ENCODE measurements around the gene NFKBIB. TPM values are rescaled to one million over a fixed set of nuclear protein-coding genes. Genes with fewer than 3 reads are reported as not detected.

The NFKBIB gene
- total RNA-seq, 1 experiment from 2014 or later = 39.8 TPM

GRCh38 chr19:38852231-38853044 is 47.3 kb upstream of the NFKBIB start (continued):
- TF ChIP-seq ZNF219 (CRISPR knock-in tag; IDR thresholded peaks at IDR 0.05; ENCODE audit: borderline replicate concordance) (no peak), ETV6 (CRISPR knock-in tag; IDR thresholded peaks at IDR 0.05) (0 out of 2 replicates have a peak, but pooled peaks have one; percentile 5), EMX1 (CRISPR knock-in tag; IDR thresholded peaks at IDR 0.05) (no peak), ZNF232 (CRISPR knock-in tag; IDR thresholded peaks at IDR 0.05) (no peak), ATF1 (CRISPR knock-in tag; IDR thresholded peaks at IDR 0.05) (no peak), ZNF317 (CRISPR knock-in tag; IDR thresholded peaks at IDR 0.05; ENCODE audit: borderline replicate concordance, low read depth) (no peak), NR3C1 (CRISPR knock-in tag; conservative IDR thresholded peaks at IDR 0.05; ENCODE audit: low read depth) (no peak), E2F1 (CRISPR knock-in tag; IDR thresholded peaks at IDR 0.05) (no peak), STAT6 (CRISPR knock-in tag; conservative IDR thresholded peaks at IDR 0.05; ENCODE audit: low read depth) (no peak), FOXP1 (CRISPR knock-in tag; IDR thresholded peaks at IDR 0.05; ENCODE audit: borderline replicate concordance) (no peak), PRRX2 (CRISPR knock-in tag; IDR thresholded peaks at IDR 0.05) (no peak), NFE2L1 (CRISPR knock-in tag; IDR thresholded peaks at IDR 0.05) (no peak), SMAD3 (CRISPR knock-in tag; IDR thresholded peaks at IDR 0.05; ENCODE audit: borderline replicate concordance) (0 out of 2 replicates have a peak, but pooled peaks have one; percentile 37), MXD4 (CRISPR knock-in tag; IDR thresholded peaks at IDR 0.05; ENCODE audit: borderline replicate concordance) (no peak)
- TF ChIP-seq, protein P1, sequence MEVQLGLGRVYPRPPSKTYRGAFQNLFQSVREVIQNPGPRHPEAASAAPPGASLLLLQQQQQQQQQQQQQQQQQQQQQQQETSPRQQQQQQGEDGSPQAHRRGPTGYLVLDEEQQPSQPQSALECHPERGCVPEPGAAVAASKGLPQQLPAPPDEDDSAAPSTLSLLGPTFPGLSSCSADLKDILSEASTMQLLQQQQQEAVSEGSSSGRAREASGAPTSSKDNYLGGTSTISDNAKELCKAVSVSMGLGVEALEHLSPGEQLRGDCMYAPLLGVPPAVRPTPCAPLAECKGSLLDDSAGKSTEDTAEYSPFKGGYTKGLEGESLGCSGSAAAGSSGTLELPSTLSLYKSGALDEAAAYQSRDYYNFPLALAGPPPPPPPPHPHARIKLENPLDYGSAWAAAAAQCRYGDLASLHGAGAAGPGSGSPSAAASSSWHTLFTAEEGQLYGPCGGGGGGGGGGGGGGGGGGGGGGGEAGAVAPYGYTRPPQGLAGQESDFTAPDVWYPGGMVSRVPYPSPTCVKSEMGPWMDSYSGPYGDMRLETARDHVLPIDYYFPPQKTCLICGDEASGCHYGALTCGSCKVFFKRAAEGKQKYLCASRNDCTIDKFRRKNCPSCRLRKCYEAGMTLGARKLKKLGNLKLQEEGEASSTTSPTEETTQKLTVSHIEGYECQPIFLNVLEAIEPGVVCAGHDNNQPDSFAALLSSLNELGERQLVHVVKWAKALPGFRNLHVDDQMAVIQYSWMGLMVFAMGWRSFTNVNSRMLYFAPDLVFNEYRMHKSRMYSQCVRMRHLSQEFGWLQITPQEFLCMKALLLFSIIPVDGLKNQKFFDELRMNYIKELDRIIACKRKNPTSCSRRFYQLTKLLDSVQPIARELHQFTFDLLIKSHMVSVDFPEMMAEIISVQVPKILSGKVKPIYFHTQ (CRISPR knock-in tag; IDR thresholded peaks at IDR 0.05) = 0 out of 2 replicates have a peak, but pooled peaks have one; percentile 55
- TF ChIP-seq, protein P2, sequence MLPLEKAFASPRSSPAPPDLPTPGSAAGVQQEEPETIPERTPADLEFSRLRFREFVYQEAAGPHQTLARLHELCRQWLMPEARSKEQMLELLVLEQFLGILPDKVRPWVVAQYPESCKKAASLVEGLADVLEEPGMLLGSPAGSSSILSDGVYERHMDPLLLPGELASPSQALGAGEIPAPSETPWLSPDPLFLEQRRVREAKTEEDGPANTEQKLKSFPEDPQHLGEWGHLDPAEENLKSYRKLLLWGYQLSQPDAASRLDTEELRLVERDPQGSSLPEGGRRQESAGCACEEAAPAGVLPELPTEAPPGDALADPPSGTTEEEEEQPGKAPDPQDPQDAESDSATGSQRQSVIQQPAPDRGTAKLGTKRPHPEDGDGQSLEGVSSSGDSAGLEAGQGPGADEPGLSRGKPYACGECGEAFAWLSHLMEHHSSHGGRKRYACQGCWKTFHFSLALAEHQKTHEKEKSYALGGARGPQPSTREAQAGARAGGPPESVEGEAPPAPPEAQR (CRISPR knock-in tag; IDR thresholded peaks at IDR 0.05) = no peak
- TF ChIP-seq, protein P3, sequence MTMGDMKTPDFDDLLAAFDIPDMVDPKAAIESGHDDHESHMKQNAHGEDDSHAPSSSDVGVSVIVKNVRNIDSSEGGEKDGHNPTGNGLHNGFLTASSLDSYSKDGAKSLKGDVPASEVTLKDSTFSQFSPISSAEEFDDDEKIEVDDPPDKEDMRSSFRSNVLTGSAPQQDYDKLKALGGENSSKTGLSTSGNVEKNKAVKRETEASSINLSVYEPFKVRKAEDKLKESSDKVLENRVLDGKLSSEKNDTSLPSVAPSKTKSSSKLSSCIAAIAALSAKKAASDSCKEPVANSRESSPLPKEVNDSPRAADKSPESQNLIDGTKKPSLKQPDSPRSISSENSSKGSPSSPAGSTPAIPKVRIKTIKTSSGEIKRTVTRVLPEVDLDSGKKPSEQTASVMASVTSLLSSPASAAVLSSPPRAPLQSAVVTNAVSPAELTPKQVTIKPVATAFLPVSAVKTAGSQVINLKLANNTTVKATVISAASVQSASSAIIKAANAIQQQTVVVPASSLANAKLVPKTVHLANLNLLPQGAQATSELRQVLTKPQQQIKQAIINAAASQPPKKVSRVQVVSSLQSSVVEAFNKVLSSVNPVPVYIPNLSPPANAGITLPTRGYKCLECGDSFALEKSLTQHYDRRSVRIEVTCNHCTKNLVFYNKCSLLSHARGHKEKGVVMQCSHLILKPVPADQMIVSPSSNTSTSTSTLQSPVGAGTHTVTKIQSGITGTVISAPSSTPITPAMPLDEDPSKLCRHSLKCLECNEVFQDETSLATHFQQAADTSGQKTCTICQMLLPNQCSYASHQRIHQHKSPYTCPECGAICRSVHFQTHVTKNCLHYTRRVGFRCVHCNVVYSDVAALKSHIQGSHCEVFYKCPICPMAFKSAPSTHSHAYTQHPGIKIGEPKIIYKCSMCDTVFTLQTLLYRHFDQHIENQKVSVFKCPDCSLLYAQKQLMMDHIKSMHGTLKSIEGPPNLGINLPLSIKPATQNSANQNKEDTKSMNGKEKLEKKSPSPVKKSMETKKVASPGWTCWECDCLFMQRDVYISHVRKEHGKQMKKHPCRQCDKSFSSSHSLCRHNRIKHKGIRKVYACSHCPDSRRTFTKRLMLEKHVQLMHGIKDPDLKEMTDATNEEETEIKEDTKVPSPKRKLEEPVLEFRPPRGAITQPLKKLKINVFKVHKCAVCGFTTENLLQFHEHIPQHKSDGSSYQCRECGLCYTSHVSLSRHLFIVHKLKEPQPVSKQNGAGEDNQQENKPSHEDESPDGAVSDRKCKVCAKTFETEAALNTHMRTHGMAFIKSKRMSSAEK (CRISPR knock-in tag; IDR thresholded peaks at IDR 0.05; ENCODE audit: borderline replicate concordance) = no peak
- TF ChIP-seq, protein P4, sequence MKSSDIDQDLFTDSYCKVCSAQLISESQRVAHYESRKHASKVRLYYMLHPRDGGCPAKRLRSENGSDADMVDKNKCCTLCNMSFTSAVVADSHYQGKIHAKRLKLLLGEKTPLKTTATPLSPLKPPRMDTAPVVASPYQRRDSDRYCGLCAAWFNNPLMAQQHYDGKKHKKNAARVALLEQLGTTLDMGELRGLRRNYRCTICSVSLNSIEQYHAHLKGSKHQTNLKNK (CRISPR knock-in tag; IDR thresholded peaks at IDR 0.05) = no peak
- TF ChIP-seq, protein P5, sequence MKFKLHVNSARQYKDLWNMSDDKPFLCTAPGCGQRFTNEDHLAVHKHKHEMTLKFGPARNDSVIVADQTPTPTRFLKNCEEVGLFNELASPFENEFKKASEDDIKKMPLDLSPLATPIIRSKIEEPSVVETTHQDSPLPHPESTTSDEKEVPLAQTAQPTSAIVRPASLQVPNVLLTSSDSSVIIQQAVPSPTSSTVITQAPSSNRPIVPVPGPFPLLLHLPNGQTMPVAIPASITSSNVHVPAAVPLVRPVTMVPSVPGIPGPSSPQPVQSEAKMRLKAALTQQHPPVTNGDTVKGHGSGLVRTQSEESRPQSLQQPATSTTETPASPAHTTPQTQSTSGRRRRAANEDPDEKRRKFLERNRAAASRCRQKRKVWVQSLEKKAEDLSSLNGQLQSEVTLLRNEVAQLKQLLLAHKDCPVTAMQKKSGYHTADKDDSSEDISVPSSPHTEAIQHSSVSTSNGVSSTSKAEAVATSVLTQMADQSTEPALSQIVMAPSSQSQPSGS (CRISPR knock-in tag; IDR thresholded peaks at IDR 0.05; ENCODE audit: borderline replicate concordance, low read depth) = no peak
- TF ChIP-seq, protein P6, sequence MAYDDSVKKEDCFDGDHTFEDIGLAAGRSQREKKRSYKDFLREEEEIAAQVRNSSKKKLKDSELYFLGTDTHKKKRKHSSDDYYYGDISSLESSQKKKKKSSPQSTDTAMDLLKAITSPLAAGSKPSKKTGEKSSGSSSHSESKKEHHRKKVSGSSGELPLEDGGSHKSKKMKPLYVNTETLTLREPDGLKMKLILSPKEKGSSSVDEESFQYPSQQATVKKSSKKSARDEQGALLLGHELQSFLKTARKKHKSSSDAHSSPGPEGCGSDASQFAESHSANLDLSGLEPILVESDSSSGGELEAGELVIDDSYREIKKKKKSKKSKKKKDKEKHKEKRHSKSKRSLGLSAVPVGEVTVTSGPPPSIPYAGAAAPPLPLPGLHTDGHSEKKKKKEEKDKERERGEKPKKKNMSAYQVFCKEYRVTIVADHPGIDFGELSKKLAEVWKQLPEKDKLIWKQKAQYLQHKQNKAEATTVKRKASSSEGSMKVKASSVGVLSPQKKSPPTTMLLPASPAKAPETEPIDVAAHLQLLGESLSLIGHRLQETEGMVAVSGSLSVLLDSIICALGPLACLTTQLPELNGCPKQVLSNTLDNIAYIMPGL (CRISPR knock-in tag; IDR thresholded peaks at IDR 0.05) = 0 out of 2 replicates have a peak, but pooled peaks have one; percentile 54

Data from WTC11 (cell line).